Naive thymus-derived CD4-positive, alpha-beta T cell (primary cell): ENCODE measurements around the gene KYAT1. TPM values are rescaled to one million over a fixed set of nuclear protein-coding genes. Genes with fewer than 3 reads are reported as not detected.
A peak's percentile ranks its signal among the peaks of the same experiment; 100 is the strongest.

Experiments
- ATAC-seq: fragments of 150-1000 bp; cut with Tn5 transposase; 2 replicates; pipeline ENCODE4 v1.10.0; 2021; ENCODE audit warnings: mild to moderate bottlenecking, moderate library complexity
- CTCF ChIA-PET: fragments of 350-600 bp; sonication (Branson Sonifier 250); formaldehyde crosslinking; loops from one replicate; lab custom pipeline; 2021; ENCODE audit warnings: antibody characterized with exemption; lab: Charles Lee
- POLR2A ChIA-PET: fragments of 350-600 bp; sonication (Branson Sonifier 250); formaldehyde crosslinking; loops from one replicate; lab custom pipeline; 2021; ENCODE audit warnings: antibody characterized with exemption, inconsistent platforms; lab: Charles Lee
- DNase-seq, 9 donors: peaks; one replicate each; pipeline versions ENCODE4 v3.0.0 to v3.0.0-alpha.2; 2020 to 2022; ENCODE audit warnings: mixed read lengths in 1 of 9
- H3K27ac ChIP-seq: one replicate; pipeline ENCODE4 v1.7.0; 2013; ENCODE audit warnings: mild to moderate bottlenecking, low read depth, low read length, moderate library complexity
- H3K27me3 ChIP-seq, 2 donors: one replicate each; pipeline ENCODE4 v1.7.0; 2013; ENCODE audit warnings: low read length in 2 of 2, mild to moderate bottlenecking in 2 of 2, moderate library complexity in 2 of 2; ENCODE audit not compliant: control insufficient read depth in 2 of 2, insufficient read depth in 2 of 2
- H3K36me3 ChIP-seq, 3 experiments: 1 replicate in 2 of 3; 2 replicates in 1 of 3; pipeline ENCODE4 v1.7.0; 2013; ENCODE audit warnings: low read length in 3 of 3, mild to moderate bottlenecking in 3 of 3, moderate library complexity in 1 of 3; ENCODE audit not compliant: insufficient read depth in 3 of 3, control insufficient read depth in 2 of 3
- H3K4me1 ChIP-seq, 2 donors: one replicate each; pipeline ENCODE4 v1.7.0; 2013; ENCODE audit warnings: low read length in 2 of 2, mild to moderate bottlenecking in 2 of 2, moderate library complexity in 1 of 2; ENCODE audit not compliant: control insufficient read depth in 2 of 2, insufficient read depth in 2 of 2
- H3K4me3 ChIP-seq: 2 replicates; pipeline ENCODE4 v1.7.0; 2013; ENCODE audit warnings: mild to moderate bottlenecking, low read length
- H3K9me3 ChIP-seq, 3 experiments: 1 replicate in 2 of 3; 2 replicates in 1 of 3; pipeline ENCODE4 v1.7.0; 2013; ENCODE audit warnings: low read length in 3 of 3; ENCODE audit not compliant: control insufficient read depth in 2 of 3
- H3K27ac Mint-ChIP-seq, 9 donors: one replicate each; pipeline ENCODE4 v1.8.0; 2020 to 2022; ENCODE audit warnings: mixed read lengths in 9 of 9, mild to moderate bottlenecking in 8 of 9, moderate library complexity in 5 of 9, inconsistent platforms in 2 of 9
- H3K27me3 Mint-ChIP-seq, 5 donors: one replicate each; pipeline ENCODE4 v1.8.0; 2021 to 2022; ENCODE audit warnings: mixed read lengths in 5 of 5, mild to moderate bottlenecking in 1 of 5
- H3K36me3 Mint-ChIP-seq, 5 donors: one replicate each; pipeline ENCODE4 v1.8.0; 2020 to 2022; ENCODE audit warnings: mixed read lengths in 5 of 5, mild to moderate bottlenecking in 3 of 5, inconsistent platforms in 1 of 5
- H3K4me1 Mint-ChIP-seq, 7 donors: one replicate each; pipeline ENCODE4 v1.8.0; 2020 to 2022; ENCODE audit warnings: mixed read lengths in 7 of 7, mild to moderate bottlenecking in 3 of 7, inconsistent platforms in 1 of 7
- H3K4me3 Mint-ChIP-seq, 10 donors: one replicate each; pipeline ENCODE4 v1.8.0; 2020 to 2022; ENCODE audit warnings: mild to moderate bottlenecking in 10 of 10, mixed read lengths in 10 of 10, moderate library complexity in 6 of 10, inconsistent platforms in 2 of 10
- H3K9me3 Mint-ChIP-seq, 11 donors: one replicate each; pipeline ENCODE4 v1.8.0; 2020 to 2022; ENCODE audit warnings: mixed read lengths in 11 of 11, mild to moderate bottlenecking in 4 of 11, inconsistent platforms in 1 of 11, moderate library complexity in 1 of 11
- intact Hi-C, 2 donors: fragments of 100-400 bp; cut with micrococcal nuclease; formaldehyde crosslinking; loops; one replicate each; pipeline ENCODE4 v1.15.1; 2023
- polyA plus RNA-seq, 2 donors: library from polyadenylated mRNA; unstranded; fragments of 300-500 nt; fragmentation: Illumina TruSeq; gene quantifications; one replicate each; pipeline ENCODE4 v1.2.3, GENCODE V29; 2021
- total RNA-seq, 6 experiments: library from RNA in 5 of 6; stranded (reverse) in 5 of 6; gene quantifications; 1 replicate in 5 of 6; 2 replicates in 1 of 6; pipeline ENCODE4 v1.2.3 and lab custom pipeline; 2021 to 2026

KYAT1 gene
- total and polyA plus RNA-seq, 7 experiments from 2014 or later, result 7.2 to 18.2 (median 14.2) TPM

- Histone ChIP-seq H3K27me3 (no peaks in the 10 kb centered on the region), H3K4me3 (peak overlapping the region; percentile 35), H3K27ac (peak overlapping the region; percentile 47), H3K36me3 (peaks cover 0 to 15% (median 5%) of the 10 kb centered on the region in 3 experiments), H3K4me1 (peaks cover 0 to 6% of the 10 kb centered on the region in 2 donors), H3K9me3 (no peaks in the 10 kb centered on the region)
- DNase-seq, result peak in 1 of 9 donors; percentile 15
- peaks cover 10 to 27% (median 15%) of the 10 kb centered on the region in 7 donors for H3K4me1 Mint-ChIP-seq
- ChIA-PET CTCF (interaction anchor here (1.3 kb wide), 1 partner anchor 62 kb away, joined by 3 read pairs; no protein-coding TSS in a partner anchor), POLR2A (interaction anchor here (1.1 to 3.1 kb wide), 4 partner anchors 20 to 238 kb away, joined by 3 to 14 read pairs (median 3); no protein-coding TSS in a partner anchor)
- intact Hi-C loops, result loop anchor here in 1 of 2 donors (1.0 kb wide), 1 partner anchor 40 kb away; the partner anchor contains the start of gene LRRC8A
- peak overlapping the region in 9 of 10 donors; percentile 32 to 77 (median 64) for H3K4me3 Mint-ChIP-seq
- ATAC-seq, result peak; percentile 62
- peak overlapping the region in 6 of 9 donors; percentile 14 to 83 (median 62) for H3K27ac Mint-ChIP-seq
- peaks cover 0 to 2% (median 0%) of the 10 kb centered on the region in 11 donors for H3K9me3 Mint-ChIP-seq
- peaks cover 0 to 3% (median 0%) of the 10 kb centered on the region in 5 donors for H3K27me3 Mint-ChIP-seq
- H3K36me3 Mint-ChIP-seq, result peaks cover 0 to 13% (median 3%) of the 10 kb centered on the region in 5 donors
Measured at GRCh38 chr9:128921881-128922763, 40.4 kb upstream of the KYAT1 start.

- no peak within 1 kb of the TSS for H3K4me3 ChIP-seq
- no peaks in the 10 kb centered on the region for H3K27me3 Mint-ChIP-seq
- H3K27me3 ChIP-seq, result no peaks in the 10 kb centered on the region
- H3K9me3 ChIP-seq, result no peaks in the 10 kb centered on the region
- H3K4me3 Mint-ChIP-seq, result peak within 1 kb of the TSS in 8 of 10 donors; percentile 32 to 77 (median 58)
- H3K27ac Mint-ChIP-seq, result peak within 1 kb of the TSS in 8 of 9 donors; percentile 4 to 83 (median 66)
- CTCF ChIA-PET, result no interaction called here
- peaks cover 0 to 30% (median 11%) of the 10 kb centered on the region in 3 experiments for H3K36me3 ChIP-seq
- DNase-seq (no peak), ATAC-seq (no peak)
- H3K36me3 Mint-ChIP-seq, result peaks cover 0 to 20% (median 9%) of the 10 kb centered on the region in 5 donors
- POLR2A ChIA-PET, result interaction anchor here (1.0 to 3.1 kb wide), 4 partner anchors 12 to 59 kb away, joined by 3 to 14 read pairs (median 3); no protein-coding TSS in a partner anchor
- H3K4me1 Mint-ChIP-seq, result peaks cover 5 to 21% (median 9%) of the 10 kb centered on the region in 7 donors
- H3K27ac ChIP-seq, result no peak within 1 kb of the TSS
- intact Hi-C loops, result no loop called here
- peaks cover 0 to 6% of the 10 kb centered on the region in 2 donors for H3K4me1 ChIP-seq
- peaks cover 0 to 2% (median 0%) of the 10 kb centered on the region in 11 donors for H3K9me3 Mint-ChIP-seq
Measured at GRCh38 chr9:128920381-128921058, 38.8 kb upstream of the KYAT1 start, which contains the start of gene PHYHD1. PHYHD1 (plus strand) TSS chr9:128920982; CDS start chr9:128922324, 1,342 bp downstream.

- Mint-ChIP-seq H3K27me3 (no peaks in the 10 kb centered on the region), H3K27ac (peak overlapping the region in 3 of 9 donors; percentile 50 to 56 (median 51)), H3K36me3 (peaks cover 0 to 21% (median 9%) of the 10 kb centered on the region in 5 donors), H3K9me3 (no peaks in the 10 kb centered on the region), H3K4me1 (peaks cover 5 to 21% (median 13%) of the 10 kb centered on the region in 7 donors), H3K4me3 (no peak overlapping the region)
- DNase-seq (no peak), ATAC-seq (no peak)
- Histone ChIP-seq H3K9me3 (no peaks in the 10 kb centered on the region), H3K36me3 (peaks cover 0 to 30% (median 16%) of the 10 kb centered on the region in 3 experiments), H3K27me3 (no peaks in the 10 kb centered on the region), H3K4me1 (peaks cover 0 to 9% of the 10 kb centered on the region in 2 donors), H3K27ac (no peak overlapping the region), H3K4me3 (no peak overlapping the region)
- intact Hi-C loops, result no loop called here
- ChIA-PET POLR2A (interaction anchor here (0.9 kb wide), 1 partner anchor 63 kb away, joined by 3 read pairs; no protein-coding TSS in a partner anchor), CTCF (interaction anchor here (0.8 kb wide), 1 partner anchor 8 kb away, joined by 3 read pairs; no protein-coding TSS in a partner anchor)
Measured at GRCh38 chr9:128919402-128920089, 37.8 kb upstream of the KYAT1 start.

DNA sequence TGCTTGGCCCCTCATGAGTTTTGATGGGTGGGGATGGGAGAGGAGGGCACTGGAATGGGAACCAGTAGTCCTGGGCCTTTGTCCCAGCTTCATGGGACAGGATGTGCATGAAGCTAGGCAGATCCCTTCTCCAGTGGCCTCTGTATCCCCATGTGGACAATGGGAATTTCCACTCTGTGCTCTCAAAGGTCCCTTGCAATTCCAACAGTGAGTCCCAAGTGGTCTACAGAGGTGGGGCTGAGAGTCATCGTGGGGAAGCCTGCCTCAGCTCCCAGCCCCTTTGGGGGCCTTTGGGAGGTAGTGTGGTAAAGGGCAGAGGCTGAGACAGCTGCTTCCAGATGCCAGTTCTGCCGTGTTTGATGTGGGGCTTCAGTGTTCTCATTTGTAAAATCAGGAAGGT lies 37.2 kb upstream of the KYAT1 start:
- intact Hi-C loops, result no loop called here
- no peak for ATAC-seq
- POLR2A ChIA-PET, result interaction anchor here (0.9 kb wide), 1 partner anchor 63 kb away, joined by 3 read pairs; no protein-coding TSS in a partner anchor

DNA sequence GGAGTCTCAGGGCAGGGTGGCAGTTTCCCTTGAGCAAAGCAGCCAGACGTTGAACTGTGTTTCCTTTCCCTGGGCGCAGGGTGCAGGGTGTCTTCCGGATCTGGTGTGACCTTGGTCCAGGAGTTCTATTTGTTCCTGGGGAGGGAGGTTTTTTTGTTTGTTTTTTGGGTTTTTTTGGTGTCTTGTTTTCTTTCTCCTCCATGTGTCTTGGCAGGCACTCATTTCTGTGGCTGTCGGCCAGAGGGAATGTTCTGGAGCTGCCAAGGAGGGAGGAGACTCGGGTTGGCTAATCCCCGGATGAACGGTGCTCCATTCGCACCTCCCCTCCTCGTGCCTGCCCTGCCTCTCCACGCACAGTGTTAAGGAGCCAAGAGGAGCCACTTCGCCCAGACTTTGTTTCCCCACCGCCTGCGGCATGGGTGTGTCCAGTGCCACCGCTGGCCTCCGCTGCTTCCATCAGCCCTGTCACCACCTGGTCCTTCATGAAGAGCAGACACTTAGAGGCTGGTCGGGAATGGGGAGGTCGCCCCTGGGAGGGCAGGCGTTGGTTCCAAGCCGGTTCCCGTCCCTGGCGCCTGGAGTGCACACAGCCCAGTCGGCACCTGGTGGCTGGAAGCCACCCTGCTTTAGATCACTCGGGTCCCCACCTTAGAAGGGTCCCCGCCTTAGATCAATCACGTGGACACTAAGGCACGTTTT lies 35.5 kb upstream of the KYAT1 start:
- Mint-ChIP-seq H3K4me3 (no peak overlapping the region), H3K27me3 (no peaks in the 10 kb centered on the region), H3K4me1 (peaks cover 15 to 36% (median 28%) of the 10 kb centered on the region in 7 donors), H3K36me3 (peaks cover 4 to 21% (median 17%) of the 10 kb centered on the region in 5 donors), H3K9me3 (no peaks in the 10 kb centered on the region), H3K27ac (peak overlapping the region in 6 of 9 donors; percentile 9 to 59 (median 48))
- Histone ChIP-seq H3K4me1 (peaks cover 0 to 31% of the 10 kb centered on the region in 2 donors), H3K27ac (no peak overlapping the region), H3K4me3 (no peak overlapping the region), H3K9me3 (no peaks in the 10 kb centered on the region), H3K27me3 (no peaks in the 10 kb centered on the region), H3K36me3 (peaks cover 0 to 37% (median 16%) of the 10 kb centered on the region in 3 experiments)
- POLR2A ChIA-PET, result no interaction called here
- DNase-seq (no peak), ATAC-seq (no peak)
- intact Hi-C loops, result no loop called here
- CTCF ChIA-PET, result no interaction called here

More for the DNA sequence above, 37.2 kb upstream of the KYAT1 start:
- Histone ChIP-seq H3K27ac (no peak overlapping the region), H3K27me3 (no peaks in the 10 kb centered on the region), H3K4me1 (peaks cover 0 to 15% of the 10 kb centered on the region in 2 donors), H3K9me3 (no peaks in the 10 kb centered on the region), H3K4me3 (no peak overlapping the region), H3K36me3 (peaks cover 0 to 30% (median 16%) of the 10 kb centered on the region in 3 experiments)
- peak overlapping the region in 5 of 9 donors; percentile 50 to 87 (median 56) for H3K27ac Mint-ChIP-seq
- peaks cover 0 to 21% (median 9%) of the 10 kb centered on the region in 5 donors for H3K36me3 Mint-ChIP-seq
- H3K4me1 Mint-ChIP-seq, result peaks cover 5 to 21% (median 16%) of the 10 kb centered on the region in 7 donors
- DNase-seq, result no peak
- CTCF ChIA-PET, result interaction anchor here (0.8 to 1.2 kb wide), 3 partner anchors 9 to 56 kb away, joined by 3 to 4 read pairs (median 3); partner anchors contain the start of genes KYAT1 and LRRC8A
- no peaks in the 10 kb centered on the region for H3K27me3 Mint-ChIP-seq
- peak overlapping the region in 1 of 10 donors; percentile 42 for H3K4me3 Mint-ChIP-seq
- no peaks in the 10 kb centered on the region for H3K9me3 Mint-ChIP-seq
